ENCODE measurements around the gene GABRR2.
"Not testable (repeated sequence)": the region's sequence is repeated elsewhere in the genome, so short reads cannot be mapped to it uniquely, and the experiment has no call there.

The GABRR2 gene

GRCh38 chr6:89323511-89323971 is 8.4 kb upstream of the GABRR2 start:
- no peak for DNase-seq (ENCODE audit: low spot score)

DNA sequence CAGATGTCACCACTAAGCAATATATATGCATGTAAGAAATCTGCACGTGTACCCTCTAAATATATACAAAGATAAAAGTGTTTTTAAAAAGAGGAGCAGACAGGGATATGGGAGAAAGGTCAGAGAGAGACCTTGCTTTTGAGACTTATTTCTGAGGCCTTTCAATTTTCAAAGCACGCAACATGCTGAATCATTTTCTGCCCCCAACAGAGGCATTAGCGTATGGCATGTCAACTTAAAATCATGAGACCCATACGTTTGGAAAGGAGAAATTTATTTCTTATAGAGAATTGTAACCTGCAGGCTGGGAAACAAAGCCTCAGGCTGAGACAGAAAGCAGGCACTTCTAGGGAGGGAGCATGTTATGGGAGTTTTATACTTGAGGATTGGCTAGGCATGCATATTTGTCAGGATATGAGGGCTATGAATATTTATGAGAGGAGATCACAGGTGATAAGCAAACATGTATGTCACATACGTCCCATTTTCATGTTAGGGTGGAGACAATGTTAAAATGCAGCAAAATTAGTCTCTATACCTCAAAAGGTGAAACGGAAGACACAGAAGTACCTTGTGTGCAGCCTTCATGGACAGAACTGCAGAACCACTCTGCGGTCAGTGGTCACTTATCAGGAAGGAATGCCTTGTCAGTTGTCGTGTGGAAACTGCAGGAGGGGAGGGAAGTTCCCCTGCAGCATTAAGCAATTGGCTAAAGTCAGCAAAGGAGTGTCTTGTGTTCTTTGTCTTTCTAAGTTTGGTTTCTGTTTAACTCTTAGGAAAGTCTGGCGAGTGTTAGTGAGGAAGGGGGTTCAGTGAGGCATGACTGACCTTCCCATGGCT is 6.3 kb upstream of the GABRR2 start:
- no peak for DNase-seq (ENCODE audit: low spot score)

GRCh38 chr6:89320012-89320559 is 5.0 kb upstream of the GABRR2 start:
- no peak for DNase-seq (ENCODE audit: low spot score)

GRCh38 chr6:89317067-89317466 is 2.0 kb upstream of the GABRR2 start:
- no peak for DNase-seq (ENCODE audit: low spot score)

DNA sequence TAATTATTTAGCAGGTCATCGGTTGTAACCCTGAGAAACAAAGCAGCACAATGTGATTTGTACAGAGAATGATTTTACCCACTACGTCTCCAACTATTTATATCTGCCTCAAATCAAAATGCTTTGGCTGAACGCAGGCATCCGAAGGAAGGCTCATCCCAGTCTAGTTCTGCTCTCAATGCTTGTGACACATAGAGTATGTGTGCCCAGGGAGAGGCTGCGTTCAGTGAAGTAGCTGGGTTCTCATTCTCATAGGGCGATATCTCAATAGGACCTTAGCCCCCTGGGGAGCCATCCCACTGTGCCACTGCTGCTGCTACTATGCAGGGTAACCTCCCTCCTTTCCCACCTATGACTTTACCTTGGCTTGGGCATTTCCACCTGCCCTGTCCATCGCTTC is 407 bp downstream of the GABRR2 start:
- no peak for DNase-seq (ENCODE audit: low spot score)

GRCh38 chr6:89313006-89313405 is 2.1 kb downstream of the GABRR2 start:
- no peak for DNase-seq (ENCODE audit: low spot score)

DNA sequence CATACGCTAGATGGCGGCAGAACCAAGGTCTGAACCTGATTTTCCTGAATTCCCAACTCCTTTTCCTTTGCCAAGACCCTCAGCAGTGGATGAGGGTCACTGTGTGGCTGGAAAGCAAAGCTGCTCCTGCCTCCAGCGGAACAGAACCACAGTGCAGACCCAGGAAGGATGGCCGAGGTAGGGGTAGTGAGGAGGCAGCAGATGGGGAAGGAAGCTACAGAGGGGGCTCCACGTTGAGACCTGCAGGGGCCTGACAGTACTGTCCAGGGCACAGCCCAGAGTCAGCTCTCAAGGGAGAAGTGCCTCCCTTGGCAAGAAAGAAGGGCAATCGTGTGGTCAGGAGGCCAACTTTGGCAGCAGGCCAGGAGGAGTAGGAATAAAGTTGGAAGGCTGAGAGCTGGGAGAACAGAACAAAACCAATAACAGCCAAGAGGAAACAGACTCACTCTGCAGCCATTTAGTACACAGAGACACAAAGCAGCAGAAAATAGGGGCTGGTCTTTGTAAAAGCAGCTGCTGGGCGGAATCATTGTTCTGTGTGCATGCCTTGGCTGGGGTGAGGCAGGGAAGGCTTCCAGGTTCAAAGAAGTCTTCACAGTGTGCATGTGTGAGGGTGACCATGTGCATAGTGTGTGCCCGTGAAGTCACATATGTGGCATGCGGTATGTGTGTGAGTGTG is 3.1 kb downstream of the GABRR2 start:
- DNase-seq (ENCODE audit: low spot score) = peak; percentile 80

DNA sequence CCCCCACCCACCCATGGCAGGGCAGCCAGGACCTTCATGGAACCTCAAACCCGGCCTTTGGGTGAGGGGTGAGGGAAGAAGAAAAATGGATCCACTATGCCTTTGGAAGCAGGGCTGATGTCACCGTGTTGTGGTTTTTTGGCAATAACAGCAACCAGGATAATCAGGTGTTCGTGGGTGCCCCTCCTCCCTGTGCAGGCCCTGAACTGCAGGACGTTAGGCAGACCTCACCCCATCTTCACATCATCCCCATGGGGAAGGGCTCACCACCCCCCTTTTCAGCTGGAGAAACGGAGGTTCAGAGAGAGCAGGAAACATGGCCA is 3.6 kb downstream of the GABRR2 start:
- DNase-seq (ENCODE audit: low spot score) = no peak

GRCh38 chr6:89310929-89311328 is 4.2 kb downstream of the GABRR2 start:
- no peak for DNase-seq (ENCODE audit: low spot score)

- no peak for DNase-seq (ENCODE audit: low spot score)
Measured at GRCh38 chr6:89308525-89309395, 6.3 kb downstream of the GABRR2 start.

DNA sequence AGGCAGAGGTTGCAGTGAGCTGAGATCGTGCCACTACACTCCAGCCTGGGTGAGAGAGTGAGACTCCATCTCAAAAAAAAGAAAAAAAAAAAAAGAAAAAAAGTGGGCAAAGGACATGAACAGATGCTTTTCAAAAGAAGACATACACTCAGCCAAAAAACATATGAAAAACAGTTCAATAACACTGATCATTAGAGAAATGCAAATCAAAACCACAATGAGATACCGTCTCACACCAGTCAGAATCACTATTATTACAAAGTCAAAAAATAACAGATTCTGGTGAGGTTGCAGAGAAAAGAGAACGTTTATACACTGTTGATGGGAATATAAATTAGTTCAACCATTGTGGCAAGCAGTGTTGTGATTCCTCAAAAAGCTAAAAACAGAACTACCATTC is 10.6 kb downstream of the GABRR2 start:
- not testable (repeated sequence) for DNase-seq (ENCODE audit: low spot score)

- DNase-seq (ENCODE audit: low spot score) = no peak
Measured at GRCh38 chr6:89302936-89303335, 12.2 kb downstream of the GABRR2 start.

- DNase-seq (ENCODE audit: low spot score) = no peak
Measured at GRCh38 chr6:89302195-89302770, 12.8 kb downstream of the GABRR2 start.

DNA sequence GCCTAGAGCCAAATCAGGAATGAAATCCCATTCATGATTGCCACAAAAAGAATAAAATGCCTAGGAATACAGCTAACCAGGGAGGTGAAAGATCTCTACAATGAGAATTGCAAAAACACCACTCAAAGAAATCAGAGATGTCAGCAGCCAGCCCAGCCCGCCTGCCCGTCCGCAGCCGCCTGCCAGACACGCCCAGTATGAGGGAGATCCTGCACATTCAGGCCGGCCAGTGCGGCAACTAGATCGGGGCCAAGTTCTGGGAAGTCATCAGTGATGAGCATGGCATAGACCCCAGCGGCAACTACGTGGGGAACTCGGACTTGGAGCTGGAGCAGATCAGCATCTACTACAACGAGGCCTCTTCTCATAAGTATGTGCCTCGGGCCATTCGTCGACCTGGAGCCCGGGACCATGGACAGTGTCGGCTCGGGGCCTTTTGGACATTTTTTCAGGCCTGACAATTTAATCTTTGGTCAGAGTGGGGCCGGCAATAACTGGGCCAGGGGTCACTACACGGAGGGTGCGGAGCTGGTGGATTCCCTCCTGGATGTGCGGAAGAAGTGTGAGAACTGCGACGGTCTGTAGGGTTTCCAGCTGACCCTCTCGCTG is 13.4 kb downstream of the GABRR2 start:
- no peak for DNase-seq (ENCODE audit: low spot score)

DNA sequence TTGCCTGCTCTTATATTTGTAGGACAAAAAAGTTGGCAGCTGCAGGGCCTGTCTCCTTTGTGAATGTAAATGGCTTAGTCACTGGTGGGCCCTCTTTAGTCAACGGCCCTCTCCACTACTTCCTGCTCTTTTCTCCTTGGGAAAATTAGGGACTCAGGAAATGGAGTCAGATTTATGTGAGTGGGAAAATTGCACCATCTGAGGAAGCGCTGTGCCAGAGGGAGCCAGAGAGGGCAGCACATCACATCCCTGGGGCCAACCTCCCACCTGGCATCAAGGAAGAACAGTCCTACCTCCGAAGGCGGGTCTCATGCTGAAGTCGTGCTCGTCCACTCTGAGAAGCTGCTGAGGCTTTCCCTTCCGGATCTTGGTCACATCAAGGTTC is 15.6 kb downstream of the GABRR2 start:
- no peak for DNase-seq (ENCODE audit: low spot score)

DNA sequence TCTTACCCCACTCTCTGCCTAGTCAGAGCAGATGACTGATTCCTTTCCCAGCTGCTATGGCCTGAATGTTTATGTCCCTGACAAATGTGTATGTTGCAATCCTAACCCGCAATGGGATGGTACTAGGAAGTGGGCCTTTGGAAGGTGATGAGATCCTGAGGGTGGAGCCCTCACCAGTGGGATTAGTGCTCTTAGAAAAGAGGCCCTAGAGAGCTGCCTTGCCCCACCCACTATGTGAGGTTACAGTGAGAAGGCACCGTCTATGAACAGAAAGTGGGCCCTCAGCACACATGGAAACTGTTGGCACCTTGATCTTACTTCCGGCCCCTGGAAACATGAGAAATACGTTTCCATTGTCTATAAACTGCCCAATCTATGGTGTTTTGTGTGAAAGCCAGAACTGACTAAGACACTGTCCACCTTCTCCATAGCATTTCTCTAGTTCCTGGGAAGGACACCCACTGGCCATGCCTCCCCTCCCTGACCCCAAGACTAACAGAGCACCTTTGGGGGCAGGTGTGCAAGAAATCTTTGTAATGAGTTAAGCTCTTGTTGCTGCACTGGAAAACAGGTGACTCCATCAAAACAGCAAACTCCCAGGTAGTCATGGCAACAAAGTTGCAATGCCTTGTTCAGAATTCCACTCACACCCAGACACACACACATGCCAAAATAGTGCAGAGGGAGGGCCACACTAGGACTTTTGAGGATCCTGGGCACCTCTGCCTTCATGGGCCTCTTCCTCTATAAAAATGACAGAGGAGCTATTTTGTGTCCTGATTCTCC is 16.2 kb downstream of the GABRR2 start:
- no peak for DNase-seq (ENCODE audit: low spot score)

DNA sequence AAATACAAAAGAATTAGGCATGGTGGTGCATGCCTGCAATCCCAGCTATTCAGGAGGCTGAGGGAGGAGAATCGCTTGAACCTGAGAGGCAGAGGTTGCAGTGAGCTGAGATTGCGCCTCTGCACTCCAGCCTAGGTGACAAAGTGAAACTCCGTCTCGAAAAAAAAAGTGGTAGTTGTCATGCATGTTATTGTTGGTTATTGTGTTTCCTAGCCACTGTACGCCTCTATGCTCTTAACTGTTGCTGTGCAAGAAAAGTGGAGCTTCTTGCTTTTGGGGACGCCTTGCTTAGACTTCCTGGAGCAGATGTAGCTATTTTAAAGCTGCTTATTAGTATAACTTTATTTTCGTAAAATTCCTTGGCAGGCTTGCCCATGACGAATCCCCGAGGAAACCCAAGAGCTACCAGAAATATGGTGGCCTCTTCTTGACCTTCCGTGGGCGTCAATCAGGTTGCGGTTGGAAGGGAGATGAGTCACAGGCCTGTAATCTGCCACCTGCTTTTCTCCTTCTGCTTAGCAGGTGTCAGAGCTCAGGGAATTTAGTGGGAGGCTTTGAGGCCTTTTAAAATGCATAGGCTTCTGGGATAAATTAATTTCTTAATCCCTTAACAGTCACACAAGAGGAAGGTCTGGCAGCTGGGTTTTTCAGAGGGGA is 17.3 kb downstream of the GABRR2 start:
- DNase-seq (ENCODE audit: low spot score) = no peak

- no peak for DNase-seq (ENCODE audit: low spot score)
Measured at GRCh38 chr6:89295981-89296380, 19.1 kb downstream of the GABRR2 start.

DNA sequence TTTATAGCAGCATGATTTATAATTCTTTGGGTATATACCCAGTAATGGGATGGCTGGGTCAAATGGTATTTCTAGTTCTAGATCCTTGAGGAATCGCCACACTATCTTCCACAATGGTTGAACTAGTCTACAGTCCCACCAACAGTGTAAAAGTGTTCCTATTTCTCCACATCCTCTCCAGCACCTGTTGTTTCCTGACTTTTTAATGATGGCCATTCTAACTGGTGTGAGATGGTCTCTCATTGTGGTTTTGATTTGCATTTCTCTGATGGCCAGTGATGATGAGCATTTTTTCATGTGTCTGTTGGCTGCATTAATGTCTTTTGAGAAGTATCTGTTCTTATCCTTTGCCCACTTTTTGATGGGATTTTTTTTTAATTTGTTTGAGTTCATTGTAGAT is 20.0 kb downstream of the GABRR2 start:
- not testable (repeated sequence) for DNase-seq (ENCODE audit: low spot score)

GRCh38 chr6:89291256-89291819 is 23.8 kb downstream of the GABRR2 start:
- no peak for DNase-seq (ENCODE audit: low spot score)
